ENCODE measurements around the gene NUDT14.

DNA sequence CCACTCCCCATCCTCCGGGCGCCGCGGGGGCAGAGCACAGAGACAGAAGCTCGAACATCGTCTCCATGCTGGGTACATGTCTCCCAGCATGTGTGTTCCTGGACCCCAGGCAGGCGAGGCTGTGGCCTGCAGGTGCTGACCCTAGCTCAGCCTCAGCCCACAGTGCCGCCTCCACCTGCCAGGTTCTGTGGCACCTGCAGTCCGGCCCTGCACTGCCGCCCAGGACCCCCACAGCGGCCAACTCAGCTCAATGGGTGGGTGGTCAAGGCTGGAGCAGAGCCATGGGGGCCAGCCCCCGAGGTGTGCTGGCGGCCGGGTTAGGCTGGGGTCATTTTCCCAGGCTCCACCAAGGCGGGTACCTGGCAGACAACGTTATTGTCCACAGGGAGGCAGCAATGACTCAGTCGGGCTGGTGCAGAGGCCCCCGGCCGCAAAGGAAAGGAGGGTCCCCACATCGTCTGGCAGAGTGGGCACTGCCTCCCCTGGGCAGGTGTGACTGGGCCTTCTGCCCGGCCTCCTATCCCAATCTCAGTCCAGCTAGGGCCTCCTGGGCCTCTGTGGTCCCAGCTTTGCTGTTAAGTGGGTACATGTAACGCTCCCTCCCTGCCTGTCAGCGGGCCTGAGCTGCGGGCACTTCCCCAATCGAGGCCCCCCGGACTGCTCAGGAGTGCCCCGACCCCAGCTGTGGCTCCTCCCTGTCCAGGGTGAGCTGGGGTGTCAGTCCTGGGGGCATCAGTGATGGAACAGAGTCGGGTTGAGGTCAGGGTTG, 20.2 kb upstream of the NUDT14 start:
- TF ChIP-seq POLR2A (IDR thresholded peaks at IDR 0.05): no peak
- TF ChIP-seq, protein P1, sequence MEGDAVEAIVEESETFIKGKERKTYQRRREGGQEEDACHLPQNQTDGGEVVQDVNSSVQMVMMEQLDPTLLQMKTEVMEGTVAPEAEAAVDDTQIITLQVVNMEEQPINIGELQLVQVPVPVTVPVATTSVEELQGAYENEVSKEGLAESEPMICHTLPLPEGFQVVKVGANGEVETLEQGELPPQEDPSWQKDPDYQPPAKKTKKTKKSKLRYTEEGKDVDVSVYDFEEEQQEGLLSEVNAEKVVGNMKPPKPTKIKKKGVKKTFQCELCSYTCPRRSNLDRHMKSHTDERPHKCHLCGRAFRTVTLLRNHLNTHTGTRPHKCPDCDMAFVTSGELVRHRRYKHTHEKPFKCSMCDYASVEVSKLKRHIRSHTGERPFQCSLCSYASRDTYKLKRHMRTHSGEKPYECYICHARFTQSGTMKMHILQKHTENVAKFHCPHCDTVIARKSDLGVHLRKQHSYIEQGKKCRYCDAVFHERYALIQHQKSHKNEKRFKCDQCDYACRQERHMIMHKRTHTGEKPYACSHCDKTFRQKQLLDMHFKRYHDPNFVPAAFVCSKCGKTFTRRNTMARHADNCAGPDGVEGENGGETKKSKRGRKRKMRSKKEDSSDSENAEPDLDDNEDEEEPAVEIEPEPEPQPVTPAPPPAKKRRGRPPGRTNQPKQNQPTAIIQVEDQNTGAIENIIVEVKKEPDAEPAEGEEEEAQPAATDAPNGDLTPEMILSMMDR (IDR thresholded peaks at IDR 0.05): peak in 1 of 6 experiments; percentile 6
